Large intestine (tissue), 3 donors: ENCODE results near the gene TSNAX. TPM values are rescaled to one million over a fixed set of nuclear protein-coding genes. Genes with fewer than 3 reads are reported as not detected.
A peak's percentile ranks its signal among the peaks of the same experiment; 100 is the strongest.

ENCODE experiments used
- DNase-seq, 2 donors: peaks; one replicate each; pipeline versions ENCODE4 v3.0.0 to v3.0.0-alpha.2; 2013
- H3K27ac ChIP-seq: one replicate; pipeline ENCODE4 v1.5.1; 2013; ENCODE audit warnings: low read length
- H3K27me3 ChIP-seq: 2 replicates; pipeline ENCODE4 v1.6.1; 2013; ENCODE audit warnings: low read length; ENCODE audit not compliant: control insufficient read depth, insufficient read depth
- H3K36me3 ChIP-seq: 2 replicates; pipeline ENCODE4 v1.6.1; 2013; ENCODE audit warnings: low read length; ENCODE audit not compliant: control insufficient read depth, insufficient read depth
- H3K4me1 ChIP-seq: one replicate; pipeline ENCODE4 v1.6.1; 2013; ENCODE audit warnings: low read length; ENCODE audit not compliant: control insufficient read depth, insufficient read depth
- H3K4me3 ChIP-seq: one replicate; pipeline ENCODE4 v1.5.1; 2013; ENCODE audit warnings: low read length
- H3K9me3 ChIP-seq: one replicate; pipeline ENCODE4 v1.6.1; 2013; ENCODE audit warnings: mild to moderate bottlenecking, low read depth, low read length, moderate library complexity; ENCODE audit not compliant: control insufficient read depth
- WGBS: methylation state at CpG from one replicate; pipeline ENCODE4 v1.1.5; 2013; ENCODE audit warnings: low lambda C conversion rate; ENCODE audit not compliant: insufficient coverage; 5-methylcytosine and 5-hydroxymethylcytosine counted together
- polyA plus RNA-seq: library from polyadenylated mRNA; unstranded; fragments of 120-200 nt; gene quantifications from one replicate; pipeline ENCODE4 v1.2.1, GENCODE V29; 2013

The TSNAX gene
- polyA plus RNA-seq, 1 donor = 38.2 TPM

GRCh38 chr1:231517076-231517475 is 11.4 kb upstream of the TSNAX start:
- no peaks in the 10 kb centered on the region for H3K36me3 ChIP-seq
- WGBS = no CpG with 5 or more reads among the region's 3 CpGs
- no peak overlapping the region for H3K27ac ChIP-seq
- DNase-seq = no peak
- H3K4me3 ChIP-seq = no peak overlapping the region
- no peaks in the 10 kb centered on the region for H3K27me3 ChIP-seq
- H3K4me1 ChIP-seq = no peaks in the 10 kb centered on the region
- no peaks in the 10 kb centered on the region for H3K9me3 ChIP-seq

- no peaks in the 10 kb centered on the region for H3K4me1 ChIP-seq
- no peaks in the 10 kb centered on the region for H3K9me3 ChIP-seq
- H3K27ac ChIP-seq = no peak overlapping the region
- 60% methylated on average over 1 of the region's 5 CpGs for WGBS
- no peak for DNase-seq
- no peaks in the 10 kb centered on the region for H3K36me3 ChIP-seq
- H3K4me3 ChIP-seq = no peak overlapping the region
- no peaks in the 10 kb centered on the region for H3K27me3 ChIP-seq
Measured at GRCh38 chr1:231518485-231519034, 9.9 kb upstream of the TSNAX start.

GRCh38 chr1:231519166-231519565 is 9.3 kb upstream of the TSNAX start:
- Histone ChIP-seq H3K27me3 (no peaks in the 10 kb centered on the region), H3K36me3 (no peaks in the 10 kb centered on the region), H3K9me3 (no peaks in the 10 kb centered on the region), H3K4me1 (no peaks in the 10 kb centered on the region), H3K27ac (no peak overlapping the region), H3K4me3 (no peak overlapping the region)
- WGBS = no CpG with 5 or more reads among the region's 2 CpGs
- DNase-seq = no peak

- 22% methylated on average over 1 of the region's 1 CpG for WGBS
Measured at GRCh38 chr1:231522038-231522437, 6.4 kb upstream of the TSNAX start.

GRCh38 chr1:231522931-231523642 is 5.4 kb upstream of the TSNAX start:
- WGBS = 100% methylated on average over 1 of the region's 2 CpGs
- Histone ChIP-seq H3K9me3 (no peaks in the 10 kb centered on the region), H3K27ac (no peak overlapping the region)

More at GRCh38 chr1:231522038-231522437, 6.4 kb upstream of the TSNAX start:
- Histone ChIP-seq H3K27ac (no peak overlapping the region), H3K4me3 (no peak overlapping the region), H3K9me3 (no peaks in the 10 kb centered on the region), H3K27me3 (no peaks in the 10 kb centered on the region), H3K4me1 (no peaks in the 10 kb centered on the region), H3K36me3 (no peaks in the 10 kb centered on the region)
- peak; percentile 21 to 69 for DNase-seq

GRCh38 chr1:231523816-231524215 is 4.7 kb upstream of the TSNAX start:
- no peak overlapping the region for H3K4me3 ChIP-seq
- WGBS = 100% methylated on average over 2 of the region's 2 CpGs
- no peak for DNase-seq
- no peaks in the 10 kb centered on the region for H3K9me3 ChIP-seq
- H3K27ac ChIP-seq = no peak overlapping the region
- no peaks in the 10 kb centered on the region for H3K36me3 ChIP-seq
- no peaks in the 10 kb centered on the region for H3K27me3 ChIP-seq
- H3K4me1 ChIP-seq = no peaks in the 10 kb centered on the region

More at GRCh38 chr1:231522931-231523642, 5.4 kb upstream of the TSNAX start:
- no peaks in the 10 kb centered on the region for H3K4me1 ChIP-seq
- H3K36me3 ChIP-seq = no peaks in the 10 kb centered on the region
- H3K27me3 ChIP-seq = no peaks in the 10 kb centered on the region
- no peak for DNase-seq
- H3K4me3 ChIP-seq = no peak overlapping the region

GRCh38 chr1:231526536-231526935 is 1.9 kb upstream of the TSNAX start:
- H3K4me1 ChIP-seq = peaks cover 4% of the 10 kb centered on the region
- no peaks in the 10 kb centered on the region for H3K27me3 ChIP-seq
- peaks cover 7% of the 10 kb centered on the region for H3K36me3 ChIP-seq
- DNase-seq = no peak
- H3K9me3 ChIP-seq = no peaks in the 10 kb centered on the region
- no peak overlapping the region for H3K27ac ChIP-seq
- H3K4me3 ChIP-seq = no peak overlapping the region

GRCh38 chr1:231527586-231528171 is 790 bp upstream of the TSNAX start:
- H3K4me1 ChIP-seq = peaks cover 4% of the 10 kb centered on the region
- peak overlapping the region; percentile 88 for H3K27ac ChIP-seq
- no peaks in the 10 kb centered on the region for H3K27me3 ChIP-seq
- no peaks in the 10 kb centered on the region for H3K9me3 ChIP-seq
- peaks cover 7% of the 10 kb centered on the region for H3K36me3 ChIP-seq
- no CpG with 5 or more reads among the region's 15 CpGs for WGBS
- peak overlapping the region; percentile 86 for H3K4me3 ChIP-seq
- DNase-seq = no peak

GRCh38 chr1:231533240-231533639 is 4.8 kb downstream of the TSNAX start:
- peaks cover 4% of the 10 kb centered on the region for H3K4me1 ChIP-seq

GRCh38 chr1:231534703-231535159 is 6.3 kb downstream of the TSNAX start:
- peaks cover 4% of the 10 kb centered on the region for H3K4me1 ChIP-seq
- H3K9me3 ChIP-seq = no peaks in the 10 kb centered on the region
- WGBS = 100% methylated on average over 2 of the region's 4 CpGs
- H3K27me3 ChIP-seq = no peaks in the 10 kb centered on the region
- peaks cover 31% of the 10 kb centered on the region for H3K36me3 ChIP-seq
- no peak overlapping the region for H3K4me3 ChIP-seq
- no peak for DNase-seq
- H3K27ac ChIP-seq = no peak overlapping the region

More at GRCh38 chr1:231533240-231533639, 4.8 kb downstream of the TSNAX start:
- Histone ChIP-seq H3K36me3 (peaks cover 23% of the 10 kb centered on the region), H3K4me3 (no peak overlapping the region), H3K27me3 (no peaks in the 10 kb centered on the region), H3K9me3 (no peaks in the 10 kb centered on the region), H3K27ac (no peak overlapping the region)
- no peak for DNase-seq
- no CpG with 5 or more reads among the region's 7 CpGs for WGBS
